Dedifferentiated amniotic fluid mesenchymal stem cell (primary cell): ENCODE data around the gene FOXM1.

Experiments used
- DNase-seq: peaks from one replicate; pipeline ENCODE4 v3.0.0-alpha.2; 2016; ENCODE audit errors: extremely low spot score

The FOXM1 gene

DNA sequence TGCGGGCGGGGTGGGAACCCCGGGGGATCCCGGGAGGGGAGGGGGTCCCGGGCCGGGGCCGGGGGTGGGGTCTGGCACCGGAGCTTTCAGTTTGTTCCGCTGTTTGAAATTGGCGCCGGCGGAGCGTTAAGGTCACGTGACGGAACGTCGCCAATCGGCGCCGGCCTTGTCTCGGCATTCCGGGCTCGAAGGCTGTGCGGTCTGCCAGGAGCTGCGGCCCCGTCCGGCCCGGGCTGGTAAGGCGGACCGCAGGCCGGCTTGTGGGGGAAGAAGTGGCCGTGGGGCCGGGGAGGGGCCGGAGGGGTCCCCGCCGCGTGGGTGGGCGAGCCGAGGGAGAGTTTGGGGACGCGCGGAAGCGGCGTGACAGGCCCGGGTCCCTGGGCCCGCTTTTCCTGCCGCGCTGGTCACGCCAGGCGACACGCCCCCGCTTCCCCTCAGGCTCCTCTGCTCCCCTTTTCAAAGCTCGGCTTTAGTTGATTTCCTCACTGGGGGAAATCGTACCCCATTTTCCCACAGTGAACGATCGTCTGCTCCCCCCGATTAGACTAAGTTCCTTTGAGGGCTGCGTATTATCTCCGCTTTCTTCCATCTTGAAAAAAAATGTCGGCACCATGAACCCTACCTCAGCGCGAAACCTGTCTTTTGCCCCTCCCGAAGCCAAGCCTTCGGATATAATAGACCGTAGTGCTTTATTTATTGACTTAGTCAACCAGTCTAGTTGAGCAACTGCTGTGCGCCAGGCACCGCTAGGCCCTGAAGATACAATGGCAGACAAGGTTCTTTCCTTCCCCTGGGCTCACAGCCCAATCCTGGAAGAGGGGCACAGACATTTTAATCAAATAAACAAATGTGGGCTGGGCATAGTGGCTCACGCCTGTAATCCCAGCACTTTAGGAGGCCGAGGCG is at the start of gene FOXM1, which contains the start of gene RHNO1:
TSS of gene FOXM1 (minus strand) at position 128 of the 906 bp plus-strand sequence. CDS start 2,696 bp downstream, outside the sequence.
TSS of gene RHNO1 (plus strand) at position 177 of the 906 bp plus-strand sequence. CDS start 8,144 bp downstream, outside the sequence.
- DNase-seq, result peak; percentile 92

DNA sequence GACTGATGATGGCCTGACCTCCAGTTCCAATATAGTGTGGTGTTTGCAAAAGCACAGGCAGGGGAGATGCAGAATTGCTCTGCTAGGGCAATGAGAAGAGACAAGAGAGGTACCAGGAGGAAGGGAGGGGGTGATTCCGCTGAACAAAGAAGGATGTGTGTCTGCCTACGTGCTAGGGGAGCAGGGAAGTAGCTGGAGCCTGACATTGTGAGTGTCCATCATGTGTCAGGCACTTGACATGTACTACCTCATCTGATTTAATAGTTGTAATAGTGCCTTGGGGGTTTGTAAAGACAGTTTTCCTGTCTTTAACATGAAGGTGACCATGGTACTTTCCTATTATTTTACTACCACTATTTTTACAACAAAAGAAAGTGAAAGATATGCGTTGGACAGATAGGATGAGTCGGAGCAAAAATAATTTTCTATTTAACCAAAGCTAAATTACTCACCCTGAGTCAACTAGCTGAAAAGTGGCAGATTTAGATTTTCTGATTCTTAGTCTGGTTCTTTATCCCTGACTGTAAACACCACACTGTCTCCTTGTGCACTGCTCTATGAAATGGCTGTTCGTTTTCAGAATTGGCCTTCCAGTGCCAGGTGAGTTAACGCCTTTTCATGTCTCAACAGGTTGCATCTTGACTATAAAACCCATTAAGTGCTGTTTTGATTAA is 48.5 kb upstream of the FOXM1 start:
- DNase-seq, result no peak

- DNase-seq, result no peak
Observed at GRCh38 chr12:2924019-2924418, 47.0 kb upstream of the FOXM1 start.

DNA sequence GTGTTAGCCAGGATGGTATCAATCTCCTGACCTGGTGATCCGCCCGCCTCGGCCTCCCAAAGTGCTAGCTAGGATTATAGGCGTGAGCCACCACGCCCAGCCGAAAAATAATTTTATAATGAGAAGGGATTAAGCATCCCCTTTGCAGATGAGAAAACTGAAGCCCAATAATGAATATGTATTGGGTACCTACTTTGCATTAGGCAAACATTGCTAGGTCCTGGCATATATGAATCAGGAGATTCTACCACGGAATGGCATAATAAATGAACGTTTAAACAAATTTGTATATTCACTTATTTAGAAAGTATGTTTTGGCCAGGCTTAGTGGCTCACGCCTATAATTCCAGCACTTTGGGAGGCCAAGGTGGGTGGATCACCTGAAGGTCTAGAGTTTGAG is 46.1 kb upstream of the FOXM1 start:
- no peak for DNase-seq

- no peak for DNase-seq
Observed at GRCh38 chr12:2922329-2922728, 45.4 kb upstream of the FOXM1 start.

DNA sequence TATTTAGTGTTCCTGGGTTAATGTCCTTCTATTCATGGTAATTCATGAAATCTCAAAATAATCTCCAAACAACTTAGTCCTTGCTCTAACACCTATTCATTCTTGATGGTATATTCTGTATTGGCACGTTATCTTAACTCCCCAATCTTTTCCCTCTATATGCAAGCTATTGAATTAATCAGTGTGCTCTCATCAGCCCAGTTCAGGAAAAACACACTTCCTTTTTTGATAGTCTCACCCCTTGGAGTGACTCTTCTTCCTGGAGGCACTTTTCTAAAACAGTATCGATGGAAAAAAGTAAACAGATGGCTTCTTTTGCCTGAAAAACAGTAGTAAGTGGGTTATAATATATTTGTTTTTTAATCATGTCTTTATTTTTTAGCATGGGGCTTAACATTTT is 42.3 kb upstream of the FOXM1 start:
- no peak for DNase-seq

GRCh38 chr12:2912216-2912575 is 35.2 kb upstream of the FOXM1 start:
- no peak for DNase-seq

- no peak for DNase-seq
Observed at GRCh38 chr12:2904260-2904659, 27.3 kb upstream of the FOXM1 start.

DNA sequence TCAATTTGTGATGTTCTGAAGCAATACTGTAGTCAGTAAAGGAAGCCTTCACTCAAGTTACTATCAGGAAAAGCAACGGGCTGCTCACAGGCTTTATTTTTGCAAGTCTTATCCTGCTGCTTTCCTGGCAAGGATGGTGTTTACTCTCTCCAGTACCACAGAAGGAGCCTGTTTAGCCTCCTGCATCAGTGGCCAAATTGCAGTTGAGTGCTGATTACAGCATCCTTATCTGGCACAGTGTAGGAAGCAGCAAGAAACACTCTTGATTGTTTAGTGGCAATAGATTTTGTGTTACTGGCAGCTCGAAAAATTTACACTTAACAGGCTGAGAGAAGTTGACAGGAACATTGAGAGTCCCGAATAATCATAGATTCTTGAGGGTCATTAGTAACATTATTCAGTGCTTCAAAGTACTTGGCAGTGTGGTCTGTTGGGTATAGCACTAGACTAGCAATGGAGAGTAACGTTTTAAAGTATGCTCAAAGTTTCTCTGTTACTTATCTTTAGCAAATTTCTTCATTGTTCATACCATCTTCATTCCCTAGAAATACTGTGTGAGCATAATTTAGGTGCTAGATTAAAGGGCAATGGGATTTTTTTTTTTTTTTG is 25.4 kb upstream of the FOXM1 start:
- no peak for DNase-seq

DNA sequence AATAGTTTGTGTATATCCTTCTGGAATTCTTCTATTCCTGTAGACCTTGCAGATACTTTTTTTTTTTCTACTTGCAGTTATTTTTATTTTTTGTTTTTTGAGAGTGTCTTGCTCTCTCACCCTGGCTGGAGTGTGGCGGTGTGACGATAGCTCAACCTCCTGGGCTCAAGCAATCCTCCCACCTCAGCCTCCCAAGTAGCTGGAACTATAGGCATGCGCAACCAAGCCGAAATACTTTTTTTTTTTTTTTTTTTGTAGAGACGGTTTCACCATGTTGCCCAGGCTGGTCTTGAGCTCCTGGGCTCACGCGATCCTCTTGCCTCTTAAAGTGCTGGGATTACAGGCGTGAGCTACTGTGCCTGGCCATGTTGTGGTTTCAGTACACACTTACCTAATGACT is 23.7 kb upstream of the FOXM1 start:
- no peak for DNase-seq

- no peak for DNase-seq
Observed at GRCh38 chr12:2897418-2897817, 20.4 kb upstream of the FOXM1 start.

GRCh38 chr12:2895511-2895910 is 18.5 kb upstream of the FOXM1 start:
- no peak for DNase-seq

- peak; percentile 53 for DNase-seq
Observed at GRCh38 chr12:2895051-2895451, 18.1 kb upstream of the FOXM1 start.

- peak; percentile 83 for DNase-seq
Observed at GRCh38 chr12:2893007-2893406, 16.0 kb upstream of the FOXM1 start.

- DNase-seq, result peak; percentile 35
Observed at GRCh38 chr12:2892246-2892645, 15.3 kb upstream of the FOXM1 start.

DNA sequence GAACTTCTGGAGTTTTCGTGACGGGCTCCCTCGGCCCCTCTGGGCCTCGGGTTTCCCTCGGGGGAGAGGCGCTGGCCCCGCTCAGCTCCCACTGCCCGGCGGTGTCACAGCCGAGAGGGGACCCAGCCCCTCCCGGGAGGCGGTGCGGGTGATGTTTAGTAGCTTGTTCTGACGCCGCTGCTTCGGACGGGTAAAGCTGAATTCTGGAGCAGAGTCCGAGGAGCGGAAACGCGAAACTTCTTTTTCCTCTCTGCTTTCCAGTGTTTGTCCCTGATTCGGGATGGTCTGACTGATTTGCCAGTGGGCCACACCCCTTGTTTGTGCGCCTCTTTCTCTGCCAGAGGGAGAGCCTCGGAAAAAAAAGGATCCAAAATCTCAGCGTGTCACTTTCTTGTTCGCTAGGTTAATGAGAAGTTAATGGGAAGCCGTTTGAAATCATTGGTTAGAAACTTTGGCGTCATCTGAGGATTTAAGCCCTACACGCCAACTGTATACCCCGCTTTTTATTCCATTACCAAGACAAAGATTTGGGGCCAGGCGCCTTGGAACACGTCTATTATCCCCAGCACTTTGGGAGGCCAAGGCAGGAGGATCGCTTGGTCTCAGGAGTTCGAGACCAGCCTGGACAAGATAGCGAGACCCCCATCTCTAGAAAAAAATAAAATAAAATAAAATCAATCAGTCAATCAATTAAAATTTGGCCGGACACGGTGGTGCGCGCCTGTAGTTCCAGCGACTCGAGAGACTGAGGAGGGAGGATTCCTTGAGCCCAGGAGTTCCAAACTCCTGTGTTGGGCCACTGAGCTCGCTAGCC is 14.5 kb upstream of the FOXM1 start:
- peak; percentile 63 for DNase-seq

GRCh38 chr12:2890388-2891239 is 13.6 kb upstream of the FOXM1 start, which contains the start of gene TULP3:
Gene TULP3, plus strand, starts transcription at chr12:2890891. Its CDS starts 57 bp downstream, at chr12:2890948.
- peak; percentile 98 for DNase-seq

DNA sequence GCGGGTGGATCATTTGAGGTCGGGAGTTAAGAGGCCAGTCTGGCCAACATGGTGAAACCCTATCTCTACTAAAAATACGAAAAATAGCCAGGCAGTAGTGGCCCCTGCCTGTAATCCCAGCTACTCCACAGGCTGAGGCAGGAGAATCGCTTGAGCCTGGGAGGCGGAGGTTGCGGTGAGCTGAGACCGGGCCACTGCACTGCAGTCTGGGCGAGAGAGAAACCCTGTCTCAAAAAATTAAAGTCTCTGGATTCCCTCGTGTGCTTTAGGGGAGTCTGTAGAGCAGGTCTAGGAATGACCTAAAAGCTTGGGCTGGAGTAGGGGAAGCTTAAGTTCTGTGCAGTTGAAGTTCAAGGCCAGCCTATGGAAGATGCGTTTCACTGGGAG is 13.0 kb upstream of the FOXM1 start:
- no peak for DNase-seq

DNA sequence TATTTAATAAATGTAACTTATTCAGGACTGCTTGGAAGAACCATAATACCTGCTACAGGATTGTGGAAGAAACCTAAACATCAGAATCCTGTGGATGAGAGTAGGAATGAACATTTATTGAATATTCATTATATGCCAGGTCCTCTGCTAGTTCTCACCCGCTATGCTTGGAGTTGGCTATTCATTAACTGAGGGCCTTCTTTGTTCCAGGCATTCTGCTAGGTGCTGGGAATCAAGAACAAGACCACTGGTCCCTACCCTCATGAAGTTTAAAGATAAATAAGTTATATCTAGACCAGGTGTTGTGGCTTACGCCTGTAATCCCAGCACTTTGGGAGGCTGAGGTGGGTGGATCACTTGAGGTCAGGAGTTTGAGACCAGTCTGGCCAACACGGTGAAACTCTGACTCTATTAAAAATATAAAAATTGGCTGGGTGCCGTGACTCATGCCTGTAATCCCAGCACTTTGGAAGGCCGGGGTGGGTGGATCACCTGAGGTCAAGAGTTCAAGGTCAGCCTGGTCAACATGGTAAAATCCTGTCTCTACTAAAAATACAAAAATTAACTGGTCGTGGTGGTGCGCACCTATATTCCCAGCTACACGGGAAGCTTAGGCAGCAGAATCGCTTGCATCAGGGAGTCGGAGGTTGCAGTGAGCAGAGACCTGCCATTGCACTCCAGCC is 9.9 kb upstream of the FOXM1 start:
- no peak for DNase-seq

GRCh38 chr12:2884810-2885209 is 7.8 kb upstream of the FOXM1 start:
- DNase-seq, result no peak
